GM10248 (cell line): ENCODE results near the gene CD4.

Experiments
- CTCF ChIA-PET: fragments of 300-600 bp; sonication (Branson Sonifier 250); formaldehyde crosslinking; extraction: SDS; loops from one replicate; lab custom pipeline; 2021; ENCODE audit warnings: antibody characterized with exemption; lab: Yijun Ruan, JAX
- POLR2A ChIA-PET: fragments of 350-650 bp; sonication (Branson Sonifier 250); formaldehyde crosslinking; extraction: SDS; loops from one replicate; lab custom pipeline; 2020; ENCODE audit warnings: antibody characterized with exemption; lab: Yijun Ruan, JAX
- DNase-seq: peaks from one replicate; pipeline ENCODE4 v3.0.0; 2012; ENCODE audit errors: extremely low spot score
- CTCF ChIP-seq: IDR thresholded peaks from 2 replicates; pipeline ENCODE4 v1.5.1; 2012; ENCODE audit warnings: mild to moderate bottlenecking, low read depth; ENCODE audit errors: extremely low read depth, missing control alignments, control extremely low read depth

Gene CD4

GRCh38 chr12:6842075-6842474, 52.7 kb downstream of the CD4 start:
- ChIA-PET POLR2A (interaction anchor here (1.5 kb wide), 1 partner anchor 25 kb away, joined by 4 read pairs; the partner anchor contains the start of gene TPI1), CTCF (interaction anchor here (0.9 to 6.3 kb wide), 7 partner anchors 9 to 89 kb away, joined by 3 to 41 read pairs (median 4); partner anchors contain the start of genes CDCA3, GPR162, MLF2 and SPSB2)
- DNase-seq: no peak
- TF ChIP-seq CTCF: no peak

- no peak for DNase-seq
- ChIA-PET CTCF (interaction anchor here (1.1 to 6.3 kb wide), 7 partner anchors 8 to 84 kb away, joined by 3 to 41 read pairs (median 4); partner anchors contain the start of genes CDCA3, GPR162, P3H3 and TPI1), POLR2A (interaction anchor here (1.5 kb wide), 1 partner anchor 24 kb away, joined by 4 read pairs; the partner anchor contains the start of gene TPI1)
- no peak for TF ChIP-seq CTCF
These were observed 54.0 kb downstream of the CD4 start for GRCh38 chr12:6843118-6843902.

- CTCF ChIA-PET: interaction anchor here (1.6 to 3.1 kb wide), 2 partner anchors 9 to 11 kb away, joined by 7 to 16 read pairs; no protein-coding TSS in a partner anchor
- DNase-seq: no peak
- TF ChIP-seq CTCF: no peak
- POLR2A ChIA-PET: no interaction called here
These were observed 56.1 kb downstream of the CD4 start for GRCh38 chr12:6845395-6845794.

- ChIA-PET POLR2A (no interaction called here), CTCF (interaction anchor here (1.5 to 2.8 kb wide), 3 partner anchors 10 to 26 kb away, joined by 6 to 11 read pairs (median 7); partner anchors contain the start of gene SPSB2)
- no peak for DNase-seq
- no peak for TF ChIP-seq CTCF
These were observed 57.1 kb downstream of the CD4 start for GRCh38 chr12:6846316-6846869.

GRCh38 chr12:6847676-6848075, 58.3 kb downstream of the CD4 start:
- POLR2A ChIA-PET: interaction anchor here (1.4 kb wide), 1 partner anchor 20 kb away, joined by 5 read pairs; the partner anchor contains the start of gene TPI1
- DNase-seq: no peak
- CTCF ChIA-PET: interaction anchor here (1.1 to 2.8 kb wide), 7 partner anchors 11 to 43 kb away, joined by 5 to 11 read pairs (median 7); partner anchors contain the start of gene SPSB2

More at GRCh38 chr12:6847676-6848075, 58.3 kb downstream of the CD4 start:
- TF ChIP-seq CTCF: no peak
